CD4-positive, alpha-beta T cell treated with Interleukin-17A for 1 hour (primary cell): Measurements from ENCODE around the gene NFAT5.
"Not testable (repeated sequence)": the region's sequence is repeated elsewhere in the genome, so short reads cannot be mapped to it uniquely, and the experiment has no call there.

ENCODE experiments used
- DNase-seq: peaks from one replicate; pipeline ENCODE4 v3.0.0-alpha.2; 2020

The NFAT5 gene, protein sequence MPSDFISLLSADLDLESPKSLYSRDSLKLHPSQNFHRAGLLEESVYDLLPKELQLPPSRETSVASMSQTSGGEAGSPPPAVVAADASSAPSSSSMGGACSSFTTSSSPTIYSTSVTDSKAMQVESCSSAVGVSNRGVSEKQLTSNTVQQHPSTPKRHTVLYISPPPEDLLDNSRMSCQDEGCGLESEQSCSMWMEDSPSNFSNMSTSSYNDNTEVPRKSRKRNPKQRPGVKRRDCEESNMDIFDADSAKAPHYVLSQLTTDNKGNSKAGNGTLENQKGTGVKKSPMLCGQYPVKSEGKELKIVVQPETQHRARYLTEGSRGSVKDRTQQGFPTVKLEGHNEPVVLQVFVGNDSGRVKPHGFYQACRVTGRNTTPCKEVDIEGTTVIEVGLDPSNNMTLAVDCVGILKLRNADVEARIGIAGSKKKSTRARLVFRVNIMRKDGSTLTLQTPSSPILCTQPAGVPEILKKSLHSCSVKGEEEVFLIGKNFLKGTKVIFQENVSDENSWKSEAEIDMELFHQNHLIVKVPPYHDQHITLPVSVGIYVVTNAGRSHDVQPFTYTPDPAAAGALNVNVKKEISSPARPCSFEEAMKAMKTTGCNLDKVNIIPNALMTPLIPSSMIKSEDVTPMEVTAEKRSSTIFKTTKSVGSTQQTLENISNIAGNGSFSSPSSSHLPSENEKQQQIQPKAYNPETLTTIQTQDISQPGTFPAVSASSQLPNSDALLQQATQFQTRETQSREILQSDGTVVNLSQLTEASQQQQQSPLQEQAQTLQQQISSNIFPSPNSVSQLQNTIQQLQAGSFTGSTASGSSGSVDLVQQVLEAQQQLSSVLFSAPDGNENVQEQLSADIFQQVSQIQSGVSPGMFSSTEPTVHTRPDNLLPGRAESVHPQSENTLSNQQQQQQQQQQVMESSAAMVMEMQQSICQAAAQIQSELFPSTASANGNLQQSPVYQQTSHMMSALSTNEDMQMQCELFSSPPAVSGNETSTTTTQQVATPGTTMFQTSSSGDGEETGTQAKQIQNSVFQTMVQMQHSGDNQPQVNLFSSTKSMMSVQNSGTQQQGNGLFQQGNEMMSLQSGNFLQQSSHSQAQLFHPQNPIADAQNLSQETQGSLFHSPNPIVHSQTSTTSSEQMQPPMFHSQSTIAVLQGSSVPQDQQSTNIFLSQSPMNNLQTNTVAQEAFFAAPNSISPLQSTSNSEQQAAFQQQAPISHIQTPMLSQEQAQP (N-terminal part only)

DNA sequence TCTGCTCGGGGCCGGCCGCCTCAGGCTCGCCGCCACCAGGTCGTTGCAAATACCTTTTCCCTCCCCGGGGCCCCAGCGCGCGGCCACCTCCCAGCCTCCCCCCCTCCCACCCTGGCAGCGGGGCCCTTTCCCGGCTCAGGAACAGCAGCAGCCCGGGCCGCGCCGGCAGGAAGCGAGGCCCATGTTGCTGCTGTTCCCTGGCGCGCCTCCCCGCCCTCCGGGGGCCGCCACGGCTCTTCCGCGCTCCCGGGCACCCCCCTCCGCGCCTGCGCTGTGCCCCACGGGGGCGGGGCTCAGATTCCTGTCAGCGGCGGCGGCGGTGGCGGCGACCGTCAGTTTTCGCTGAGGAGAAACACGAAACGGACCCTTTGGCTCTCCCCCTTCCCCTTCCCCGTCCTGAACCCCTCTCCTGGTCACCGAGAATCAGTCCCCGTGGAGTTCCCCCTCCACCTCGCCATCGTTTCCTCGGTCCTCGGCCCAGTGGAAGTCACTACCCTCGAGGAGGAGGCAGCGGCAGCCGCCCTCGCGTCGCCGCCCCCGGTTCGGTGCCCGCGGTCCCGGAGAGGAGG, at the start of gene NFAT5:
Gene NFAT5, plus strand, starts transcription at position 296 of the 569 bp plus-strand sequence. CDS start 336 bp downstream, outside the sequence.
- DNase-seq, result peak; percentile 92

DNA sequence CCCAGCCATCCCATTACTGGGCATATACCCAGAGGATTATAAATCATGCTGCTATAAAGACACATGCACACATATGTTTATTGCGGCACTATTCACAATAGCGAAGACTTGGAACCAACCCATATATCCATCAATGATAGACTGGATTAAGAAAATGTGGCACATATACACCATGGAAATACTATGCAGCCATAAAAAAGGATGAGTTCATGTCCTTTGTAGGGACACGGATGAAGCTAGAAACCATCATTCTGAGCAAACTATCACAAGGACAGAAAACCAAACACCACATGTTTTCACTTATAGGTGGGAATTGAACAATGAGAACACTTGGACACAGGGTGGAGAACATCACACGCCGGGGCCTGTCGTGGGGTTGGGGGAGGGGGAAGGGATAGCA, 47.9 kb upstream of the NFAT5 start:
- not testable (repeated sequence) for DNase-seq

DNA sequence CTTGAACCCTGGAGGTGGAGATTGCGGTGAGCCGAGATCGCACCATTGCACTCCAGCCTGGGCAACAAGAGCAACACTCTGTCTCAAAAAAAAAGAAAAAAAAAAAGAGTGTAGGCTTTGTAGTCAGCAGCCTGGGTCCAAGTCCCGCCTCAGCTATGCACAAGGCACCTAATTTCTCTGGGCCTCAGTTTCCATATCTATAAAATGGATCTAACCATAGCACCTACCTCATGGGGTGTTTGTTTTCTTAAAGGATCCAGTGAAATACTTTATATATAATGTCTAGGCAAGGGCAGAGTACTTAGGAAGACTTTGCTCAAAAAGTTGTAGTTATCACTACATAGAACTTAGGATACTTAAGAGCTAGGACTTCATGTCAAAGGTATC, 45.4 kb upstream of the NFAT5 start:
- DNase-seq, result no peak

DNA sequence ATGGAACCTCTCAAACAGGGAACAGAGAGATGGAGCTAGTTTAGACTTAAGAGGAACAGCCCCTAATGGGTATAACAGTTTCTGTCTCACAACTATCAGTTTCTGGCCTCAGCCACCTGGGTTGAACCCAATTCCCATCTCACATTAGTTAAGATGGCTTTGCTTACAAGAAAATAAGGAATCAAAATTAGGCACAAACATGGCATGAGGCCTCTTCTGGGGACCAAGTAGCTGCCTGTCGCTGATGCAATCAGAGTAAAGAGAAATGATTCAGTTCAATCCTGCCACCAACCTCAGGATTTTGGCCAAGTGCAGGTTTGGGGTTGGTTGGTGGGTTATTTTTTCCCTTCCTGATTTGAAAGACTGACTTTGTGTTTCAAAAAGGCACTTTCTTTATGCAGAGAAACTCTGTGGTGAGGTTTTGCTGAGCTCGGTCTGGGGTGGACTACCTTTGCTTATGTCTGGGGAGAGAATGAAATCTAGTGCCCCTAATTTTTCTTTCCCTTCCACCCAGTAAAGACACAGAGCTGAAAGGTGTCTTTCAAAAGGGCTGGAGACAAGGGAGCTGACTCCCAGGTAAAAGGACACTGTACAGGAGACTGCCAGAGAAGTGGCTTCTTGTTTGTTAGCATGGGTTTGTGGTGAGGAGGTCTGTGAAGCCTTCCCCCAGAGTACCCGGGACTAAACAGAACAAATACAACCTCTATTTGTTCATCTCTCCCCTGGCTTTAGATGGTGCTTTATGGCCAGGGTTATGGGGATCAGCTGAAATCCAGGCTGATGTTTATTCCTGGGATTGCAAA, 44.8 kb upstream of the NFAT5 start:
- no peak for DNase-seq

DNA sequence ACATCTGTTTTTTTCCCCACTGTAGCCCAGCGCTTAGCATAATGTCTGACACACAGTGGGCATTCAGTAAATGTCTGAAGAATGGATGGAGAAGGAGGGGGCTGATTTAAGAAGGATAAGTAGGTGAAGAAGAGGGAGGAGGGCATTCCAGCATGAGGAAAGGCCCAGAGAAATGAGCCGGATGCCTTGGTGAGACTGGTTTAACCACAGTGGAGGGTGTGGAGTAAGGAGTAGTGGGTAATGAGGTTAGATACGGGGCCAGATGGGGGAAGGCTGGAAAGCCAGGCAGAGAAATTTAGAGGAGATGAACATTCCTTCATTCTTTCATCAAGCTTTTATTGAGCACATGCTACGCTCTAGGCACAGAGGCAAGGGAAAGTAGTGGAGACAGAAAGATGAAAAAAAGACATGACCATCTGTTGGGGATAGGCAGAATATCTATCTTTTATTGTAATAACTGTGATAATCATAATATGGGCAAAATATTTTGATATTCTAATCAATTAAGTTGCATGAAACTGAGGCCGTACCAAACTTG, 43.7 kb upstream of the NFAT5 start:
- no peak for DNase-seq

DNA sequence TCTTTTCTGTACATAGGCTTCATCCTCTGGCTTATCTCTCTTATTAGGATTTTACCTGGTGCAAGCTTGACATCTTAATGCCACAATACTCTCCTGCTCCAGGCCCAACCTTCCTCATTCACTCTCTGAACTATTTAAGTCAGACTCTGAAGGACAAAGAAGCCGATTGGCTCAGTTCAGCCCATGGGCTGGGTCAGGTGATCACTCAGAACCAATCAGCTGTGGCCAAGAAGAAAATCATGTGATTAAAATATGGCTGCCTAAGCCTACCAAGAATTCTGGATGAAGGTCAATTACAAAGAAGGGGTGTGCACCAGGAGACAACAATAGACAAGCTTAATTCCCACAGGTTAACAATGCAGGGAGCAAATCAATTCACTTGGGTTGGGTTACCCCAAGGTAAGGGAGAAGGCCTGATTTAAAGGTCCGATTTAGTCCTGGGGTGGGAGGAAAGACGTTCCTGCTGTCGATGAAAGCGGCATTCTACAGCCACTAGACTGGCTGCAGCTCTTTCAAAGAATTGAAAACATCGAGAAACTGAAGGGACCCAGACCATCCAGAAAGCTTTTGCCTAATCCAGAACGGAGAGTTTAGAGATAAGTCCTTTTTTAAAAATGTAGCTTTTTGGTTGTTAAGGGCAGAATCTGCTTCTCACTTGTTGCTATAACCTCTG, 42.9 kb upstream of the NFAT5 start:
- no peak for DNase-seq

DNA sequence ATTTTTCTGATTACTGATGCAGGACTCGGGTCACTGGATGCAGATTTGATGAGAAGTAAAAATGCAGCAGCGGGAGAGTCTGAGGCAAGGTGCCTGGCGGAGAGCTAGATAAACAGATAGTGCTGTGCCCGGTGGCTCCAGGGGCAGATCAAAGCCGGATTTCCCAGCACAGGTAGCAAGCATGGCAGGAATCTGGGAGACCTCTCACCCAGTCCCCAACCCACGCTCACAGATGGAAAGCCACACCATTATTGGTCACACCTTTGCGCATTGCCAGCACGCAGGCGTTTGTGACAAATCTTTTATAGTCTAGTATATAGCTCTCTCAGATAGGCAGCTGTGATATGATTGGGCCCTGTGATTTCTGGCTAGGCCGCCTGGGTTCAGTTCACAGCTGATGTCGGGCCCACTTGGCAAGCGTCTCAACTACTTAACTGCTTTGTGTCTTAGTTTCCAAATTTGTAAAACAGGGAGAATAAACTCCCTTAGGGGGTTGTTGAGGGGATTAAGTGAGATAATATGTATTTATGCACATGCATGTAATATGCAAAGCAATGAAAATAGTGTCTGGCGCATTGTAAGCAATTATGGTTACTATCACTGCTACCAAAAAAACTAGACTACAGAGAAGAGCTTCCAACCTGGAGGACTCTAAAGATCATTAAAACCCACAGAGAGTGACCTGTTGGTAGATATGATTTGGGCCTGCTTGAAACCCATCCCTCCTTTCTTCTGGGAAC, 42.0 kb upstream of the NFAT5 start:
- DNase-seq, result no peak

DNA sequence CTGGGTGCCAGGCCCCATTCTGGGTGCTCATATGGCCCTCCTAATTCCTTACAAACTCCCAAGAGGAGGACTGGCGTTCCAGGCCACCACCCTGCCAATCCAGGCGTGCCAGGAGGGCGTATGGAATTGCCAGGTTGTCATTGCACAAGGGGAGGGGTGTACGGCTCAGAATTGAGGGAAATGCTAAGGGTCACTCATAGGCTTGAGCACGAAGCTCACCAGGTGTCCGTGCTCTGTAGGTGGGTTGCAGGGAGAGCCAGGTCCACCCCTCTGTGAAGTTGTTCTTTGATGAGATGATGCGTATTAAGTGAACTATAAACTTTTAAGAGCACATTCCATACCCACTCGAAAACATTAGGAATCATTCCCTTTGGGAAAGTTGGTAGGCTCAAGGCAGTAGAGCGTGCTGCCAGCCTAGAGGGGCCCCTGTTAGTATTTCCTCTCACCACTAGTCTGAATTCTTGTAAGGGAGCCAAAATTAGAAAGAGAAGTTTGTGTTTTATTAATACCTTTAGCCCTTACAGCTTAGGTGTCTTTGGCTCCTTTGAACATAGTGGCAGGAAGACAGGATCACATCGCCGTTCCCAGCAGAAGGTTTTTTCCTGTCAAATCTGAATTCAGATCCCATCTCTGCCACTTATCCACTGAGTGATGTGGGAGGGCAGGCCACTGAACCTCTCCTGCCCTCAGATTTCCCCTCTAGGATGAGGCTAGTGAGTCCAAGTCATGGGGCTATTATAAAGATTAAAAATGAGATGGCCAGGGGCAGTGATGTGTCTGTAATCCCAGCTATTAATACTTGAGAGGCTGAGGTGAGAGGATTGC, 38.7 kb upstream of the NFAT5 start:
- DNase-seq, result no peak

DNA sequence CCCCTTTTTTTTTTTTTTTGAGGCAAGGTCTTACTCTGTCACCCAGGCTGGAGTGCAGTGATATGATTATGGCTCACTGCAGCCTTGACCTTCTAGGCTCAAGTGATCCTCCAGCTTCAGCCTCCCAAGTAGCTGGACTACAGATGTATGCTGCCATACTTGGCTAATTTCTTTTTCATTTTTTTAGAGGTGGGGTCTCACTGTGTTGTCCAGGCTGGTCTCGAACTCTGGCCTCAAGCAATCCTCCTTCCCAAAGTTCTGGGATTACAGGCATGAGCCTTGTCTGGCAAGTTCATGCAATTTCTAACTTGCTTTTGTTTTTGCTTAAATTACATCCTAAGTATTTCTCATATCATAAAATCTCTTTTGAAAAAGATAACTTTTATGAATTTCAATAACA, 33.8 kb upstream of the NFAT5 start:
- no peak for DNase-seq

DNA sequence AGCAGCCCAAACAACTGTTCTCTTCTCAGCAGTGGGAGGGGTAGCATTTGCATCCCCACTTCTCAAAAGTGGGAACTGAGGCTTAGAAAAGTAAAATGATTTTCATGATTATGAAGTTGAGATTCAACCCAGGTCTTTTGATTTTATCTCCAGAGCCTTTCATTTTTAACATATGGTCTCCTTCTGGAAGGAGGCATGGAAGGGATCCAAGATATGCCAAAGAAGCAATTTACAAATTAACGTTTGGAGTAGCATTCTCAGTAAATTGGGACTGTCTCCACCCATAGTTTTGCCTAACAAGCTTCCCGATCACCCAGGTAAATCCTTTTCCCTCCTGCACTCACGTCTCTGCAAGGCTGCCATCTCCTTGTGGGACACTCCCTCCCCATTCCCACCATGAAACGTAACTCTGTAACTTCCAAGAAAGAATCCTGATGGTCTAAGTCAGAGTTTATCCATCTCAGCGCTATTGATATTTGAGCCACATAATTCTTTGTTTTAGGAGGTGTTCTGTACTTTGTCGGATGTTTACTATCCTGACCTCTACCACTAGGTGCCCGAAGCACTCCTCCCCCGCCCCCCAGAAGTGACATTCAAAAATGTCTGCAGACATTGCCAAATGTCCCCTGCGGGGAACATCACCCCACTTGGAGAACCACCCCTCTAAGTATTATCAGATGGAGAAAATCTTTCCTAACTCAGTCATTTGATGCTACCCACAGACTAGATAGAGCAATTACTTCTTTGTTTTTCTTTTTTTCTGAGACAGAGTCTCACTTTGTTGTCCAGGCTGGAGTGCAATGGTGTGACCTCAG, 32.9 kb upstream of the NFAT5 start:
- no peak for DNase-seq

DNA sequence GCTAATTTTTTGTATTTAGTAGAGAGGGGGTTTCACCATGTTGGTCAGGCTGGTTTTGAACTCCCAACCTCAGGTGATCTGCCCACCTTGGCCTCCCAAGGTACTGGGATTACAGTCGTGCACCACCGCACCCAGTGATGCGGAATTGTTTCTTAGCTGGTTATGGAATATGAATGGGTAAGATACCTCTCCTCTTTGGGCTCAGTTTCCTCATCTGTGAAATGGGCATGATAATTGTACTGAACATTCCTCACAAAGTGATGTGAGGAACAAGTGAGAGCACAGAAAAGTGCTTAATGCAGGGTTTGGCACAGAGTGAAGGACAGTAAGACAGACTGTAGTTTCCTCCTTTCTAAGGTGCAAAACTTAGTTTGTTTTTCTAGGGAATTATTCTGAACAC, 31.0 kb upstream of the NFAT5 start:
- DNase-seq, result no peak

DNA sequence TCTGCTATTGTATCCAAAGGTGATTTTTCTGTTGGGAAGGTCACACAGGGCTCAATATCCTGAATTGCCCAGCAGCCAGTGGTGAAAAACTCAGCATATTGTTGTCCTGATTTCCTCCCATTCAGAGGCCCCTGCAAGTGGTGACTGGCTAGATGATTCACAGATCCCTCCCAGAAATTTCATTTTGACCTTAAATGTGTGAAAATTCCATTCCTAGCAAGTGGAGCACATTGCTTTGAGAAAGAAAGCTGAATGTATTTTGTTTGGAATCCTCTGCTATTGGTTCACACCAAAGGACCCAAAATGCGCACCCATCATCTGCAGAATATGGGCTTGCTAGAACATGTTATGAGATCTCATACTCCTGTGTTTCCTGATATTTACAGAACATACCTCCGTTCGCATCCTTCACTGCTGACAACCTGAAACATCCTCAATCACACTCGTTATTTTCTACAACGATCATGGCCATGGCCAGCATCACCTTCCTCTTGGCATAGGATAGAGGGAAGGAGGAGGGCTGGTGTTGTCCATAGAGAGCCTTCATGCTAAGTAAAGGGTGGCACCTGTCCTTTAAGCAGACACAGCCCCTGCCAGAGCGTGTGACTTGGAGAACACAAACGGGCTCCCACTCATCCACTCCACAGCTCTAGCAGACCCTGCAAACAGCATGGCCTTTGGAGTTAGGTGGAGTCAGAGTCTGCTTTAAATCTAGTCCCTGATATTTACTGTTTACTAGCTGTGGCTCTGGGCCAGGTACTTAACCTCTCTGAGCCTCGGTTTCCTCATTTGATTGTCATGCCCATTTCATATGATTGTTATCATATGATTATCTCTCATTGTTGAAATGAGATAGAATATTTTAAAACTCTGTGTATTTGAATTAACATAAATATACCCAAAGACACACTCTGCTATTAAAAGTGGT, 30.4 kb upstream of the NFAT5 start:
- DNase-seq, result no peak

DNA sequence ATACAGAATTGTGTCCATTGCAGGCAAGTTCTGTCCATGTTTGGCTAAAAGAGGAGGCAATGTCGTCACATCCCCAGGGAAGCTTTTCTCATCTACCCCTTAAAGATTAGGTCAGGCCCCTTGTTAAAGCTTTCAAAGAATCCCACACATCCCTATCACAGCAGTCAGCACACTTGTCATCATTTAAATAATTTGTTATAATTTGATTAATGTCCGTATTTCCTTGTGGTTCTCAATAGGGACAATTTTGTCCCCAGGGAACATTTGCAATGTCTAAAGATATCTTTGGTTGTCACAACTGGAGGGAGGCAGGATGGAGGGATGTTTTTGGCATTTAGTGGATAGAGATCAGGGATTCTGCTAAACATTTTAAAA, 28.1 kb upstream of the NFAT5 start:
- DNase-seq, result no peak

DNA sequence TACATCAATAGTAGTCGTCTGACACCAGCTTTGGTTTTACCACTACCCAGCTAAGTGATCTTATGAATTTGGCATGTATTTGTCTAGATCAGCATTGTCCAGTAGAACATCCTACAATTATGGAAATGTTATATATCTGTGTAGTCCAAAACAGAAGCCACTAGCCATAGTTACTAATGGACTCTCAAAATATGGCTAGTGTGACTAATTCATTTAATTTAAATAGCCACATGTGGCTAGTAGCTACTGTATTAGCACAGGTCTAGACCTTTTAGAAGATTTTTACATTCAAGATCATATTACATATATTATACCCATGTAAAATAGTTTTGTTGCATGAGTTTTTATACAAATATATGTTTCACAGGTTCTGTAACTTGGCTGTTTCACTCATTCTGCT, 27.0 kb upstream of the NFAT5 start:
- DNase-seq, result no peak

DNA sequence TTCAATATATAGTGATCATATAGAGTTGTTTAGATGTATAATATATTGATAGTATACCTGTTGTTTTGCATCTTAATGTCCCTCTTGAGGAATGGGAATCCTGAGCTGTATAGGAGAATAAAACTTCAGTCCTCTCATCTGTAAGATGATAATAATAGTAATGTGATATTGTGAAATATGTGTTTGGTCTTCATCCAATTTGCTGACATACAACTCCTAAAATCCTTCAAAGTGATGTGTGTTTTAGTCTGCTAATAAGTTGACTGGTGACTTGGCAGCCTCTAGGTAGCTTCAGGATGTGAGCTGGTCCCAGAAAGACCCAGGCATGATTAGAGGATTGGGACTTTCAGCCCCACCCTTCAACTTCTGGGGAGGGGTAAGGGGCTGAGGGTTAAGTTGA, 22.8 kb upstream of the NFAT5 start:
- DNase-seq, result no peak

DNA sequence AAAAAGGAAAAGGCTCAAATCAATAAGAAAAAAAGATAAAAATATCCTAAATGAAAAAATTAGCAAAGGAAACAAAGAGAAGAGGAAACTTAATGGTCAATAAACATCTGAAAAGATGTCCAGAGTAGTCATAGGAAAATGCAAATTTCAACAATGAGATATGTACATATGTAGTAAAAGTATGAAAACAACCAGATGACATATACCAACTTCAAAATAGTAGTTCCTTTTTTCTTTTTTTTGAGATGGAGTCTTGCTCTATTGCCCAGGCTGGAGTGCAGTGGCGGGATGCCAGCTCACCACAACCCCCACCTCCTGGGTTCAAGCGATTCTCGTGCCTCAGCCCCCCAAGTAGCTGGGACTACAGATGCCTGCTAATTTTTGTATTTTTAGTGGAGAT, 21.7 kb upstream of the NFAT5 start:
- DNase-seq, result no peak

DNA sequence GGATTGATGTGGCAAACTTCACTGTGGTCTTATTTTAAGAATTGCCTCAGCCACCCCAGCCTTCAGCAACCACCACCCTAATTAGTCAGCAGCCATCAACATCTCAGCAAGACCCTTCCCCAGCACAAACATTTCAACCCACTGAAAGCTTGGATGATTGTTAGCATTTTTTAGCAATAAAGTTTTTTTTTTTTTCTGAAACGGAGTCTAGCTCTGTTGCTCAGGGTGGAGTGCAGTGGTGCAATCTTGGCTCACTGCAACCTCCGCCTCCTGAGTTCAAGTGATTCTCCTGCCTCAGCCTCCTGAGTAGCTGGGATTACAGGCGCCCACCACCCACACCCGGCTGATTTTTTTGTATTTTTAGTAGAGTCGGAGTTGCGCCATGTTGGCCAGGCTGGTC, 19.1 kb upstream of the NFAT5 start:
- DNase-seq, result not testable (repeated sequence)

DNA sequence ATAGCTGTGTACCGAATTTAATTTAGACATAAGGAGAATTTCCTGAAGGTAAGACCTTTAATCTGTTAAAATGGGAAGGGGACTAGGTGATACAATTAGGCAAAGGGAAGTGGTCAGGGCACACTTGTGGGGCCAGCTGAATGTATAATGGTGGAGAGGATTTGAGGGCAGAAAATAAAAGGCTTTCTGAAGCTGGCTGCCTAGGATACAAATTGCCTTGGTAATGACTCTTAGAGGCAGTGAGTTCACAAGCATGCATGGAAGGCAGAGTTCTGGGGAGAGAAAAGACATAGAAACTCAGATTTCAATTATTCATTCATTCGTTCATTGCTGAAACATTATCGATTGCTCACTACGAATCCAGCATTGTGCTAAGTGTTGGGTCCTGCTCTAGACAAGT, 12.4 kb upstream of the NFAT5 start:
- no peak for DNase-seq
